ENCODE data around the gene AMT. TPM values are rescaled to one million over a fixed set of nuclear protein-coding genes. Genes with fewer than 3 reads are reported as not detected.

AMT gene
- total RNA-seq, 1 donor, result 2.6 TPM

DNA sequence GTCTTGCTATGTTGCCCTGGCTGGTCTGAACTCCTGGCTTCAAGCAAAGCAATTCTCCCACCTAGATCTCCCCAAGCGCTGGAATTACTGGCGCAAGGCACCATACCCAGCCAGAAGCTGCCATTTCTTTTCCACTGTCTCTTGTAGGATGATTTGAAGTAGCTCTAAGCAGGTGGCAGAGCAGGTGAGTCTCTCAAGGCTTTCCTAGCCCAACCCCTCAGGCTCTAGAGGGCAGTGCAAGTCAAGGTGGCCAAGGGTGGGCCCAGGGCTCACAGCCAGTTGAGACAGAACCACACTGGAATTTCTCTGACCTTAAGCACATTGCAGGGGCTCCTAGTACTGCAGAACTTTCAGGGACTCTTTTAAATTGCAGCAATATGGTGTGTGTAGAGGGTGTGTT lies 32.2 kb upstream of the AMT start:
- no peaks in the 10 kb centered on the region for H3K4me1 ChIP-seq (ENCODE audit: insufficient read depth, low read length)
- H3K27me3 ChIP-seq (ENCODE audit: insufficient read depth, low read length), result no peaks in the 10 kb centered on the region
- H3K4me3 ChIP-seq (ENCODE audit: low read length), result no peak overlapping the region
- no peaks in the 10 kb centered on the region for H3K9me3 ChIP-seq (ENCODE audit: low read depth, low read length)

DNA sequence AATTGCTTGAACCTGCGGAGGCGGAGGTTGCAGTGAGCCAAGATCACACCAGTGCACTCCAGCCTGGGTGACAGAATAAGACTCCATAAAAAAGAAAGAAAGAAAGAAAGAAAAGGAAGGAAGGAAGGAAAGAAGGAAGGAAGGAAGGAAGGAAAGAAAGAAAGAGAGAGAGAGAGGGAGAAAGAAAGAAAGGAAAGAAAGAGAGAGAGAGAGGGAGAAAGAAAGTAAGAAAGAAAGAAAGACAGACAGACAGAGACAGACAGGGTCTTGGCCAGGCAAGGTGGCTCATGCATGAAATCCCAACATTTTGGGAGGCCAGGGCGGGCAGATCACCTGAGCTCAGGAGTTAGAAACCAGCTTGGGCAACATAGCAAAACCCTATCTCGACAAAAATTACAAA lies 31.3 kb upstream of the AMT start:
- H3K27me3 ChIP-seq (ENCODE audit: insufficient read depth, low read length), result no peaks in the 10 kb centered on the region
- H3K4me1 ChIP-seq (ENCODE audit: insufficient read depth, low read length), result peaks cover 5% of the 10 kb centered on the region
- H3K4me3 ChIP-seq (ENCODE audit: low read length), result no peak overlapping the region
- no peaks in the 10 kb centered on the region for H3K9me3 ChIP-seq (ENCODE audit: low read depth, low read length)

DNA sequence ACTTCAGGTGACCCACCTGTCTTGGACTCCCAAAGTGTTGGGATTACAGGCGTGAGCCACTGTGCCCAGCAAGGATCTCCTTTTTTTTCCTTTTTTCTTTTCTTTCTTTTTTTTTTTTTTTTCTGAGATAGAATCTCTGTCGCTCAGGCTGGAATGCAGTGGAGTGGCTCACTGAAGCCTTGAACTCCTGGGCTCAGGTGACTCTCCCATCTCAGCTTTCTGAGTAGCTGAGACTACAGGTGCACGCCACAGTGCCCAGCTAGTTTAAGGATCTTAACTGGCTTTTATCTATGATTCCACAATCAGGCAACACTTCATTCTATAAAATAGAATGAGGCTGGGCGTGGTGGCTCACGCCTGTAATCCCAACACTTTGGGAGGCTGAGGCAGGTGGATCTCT lies 23.1 kb upstream of the AMT start:
- Histone ChIP-seq H3K9me3 (ENCODE audit: low read depth, low read length) (no peaks in the 10 kb centered on the region), H3K27me3 (ENCODE audit: insufficient read depth, low read length) (no peaks in the 10 kb centered on the region), H3K4me3 (ENCODE audit: low read length) (no peak overlapping the region), H3K4me1 (ENCODE audit: insufficient read depth, low read length) (peaks cover 44% of the 10 kb centered on the region)

DNA sequence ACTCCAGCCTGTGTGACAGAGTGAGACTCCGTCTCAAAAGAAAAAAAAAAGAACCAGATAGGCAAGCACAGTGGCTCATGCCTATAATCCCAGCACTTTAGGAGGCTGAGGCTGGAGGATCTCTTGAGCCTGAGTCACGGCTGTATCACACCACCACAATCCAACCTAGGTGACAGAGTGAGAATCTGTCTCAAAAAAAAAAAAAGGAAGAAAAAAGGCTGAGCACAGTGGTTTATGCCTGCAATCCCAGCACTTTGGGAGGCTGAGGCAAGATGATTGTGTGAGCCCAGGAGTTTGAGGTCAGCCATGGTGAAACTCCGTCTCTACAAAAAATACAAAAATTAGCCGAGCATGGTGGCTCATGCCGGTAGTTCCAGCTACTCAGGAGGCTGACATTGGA lies 12.5 kb upstream of the AMT start:
- H3K27me3 ChIP-seq (ENCODE audit: insufficient read depth, low read length), result no peaks in the 10 kb centered on the region
- H3K9me3 ChIP-seq (ENCODE audit: low read depth, low read length), result no peaks in the 10 kb centered on the region
- H3K4me1 ChIP-seq (ENCODE audit: insufficient read depth, low read length), result peaks cover 3% of the 10 kb centered on the region
- H3K4me3 ChIP-seq (ENCODE audit: low read length), result no peak overlapping the region

DNA sequence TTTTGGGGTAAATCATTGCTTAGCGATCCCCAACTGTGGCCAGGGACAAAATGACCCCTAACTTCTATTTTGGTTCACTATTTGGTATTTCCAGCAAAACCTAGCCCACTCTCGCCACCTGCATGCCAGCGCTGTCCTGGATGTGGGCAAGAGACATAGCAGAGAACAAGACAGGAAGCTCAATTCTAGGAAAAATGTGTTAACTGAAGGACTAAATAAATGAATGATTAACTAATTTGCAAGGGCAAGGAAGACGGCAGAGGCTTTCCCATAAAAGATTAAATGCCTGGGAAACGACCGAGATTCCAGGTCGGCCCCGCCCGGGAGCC lies 6.4 kb upstream of the AMT start:
- Histone ChIP-seq H3K4me3 (ENCODE audit: low read length) (peak overlapping the region; percentile 54), H3K27me3 (ENCODE audit: insufficient read depth, low read length) (no peaks in the 10 kb centered on the region), H3K9me3 (ENCODE audit: low read depth, low read length) (no peaks in the 10 kb centered on the region), H3K4me1 (ENCODE audit: insufficient read depth, low read length) (peaks cover 16% of the 10 kb centered on the region)

DNA sequence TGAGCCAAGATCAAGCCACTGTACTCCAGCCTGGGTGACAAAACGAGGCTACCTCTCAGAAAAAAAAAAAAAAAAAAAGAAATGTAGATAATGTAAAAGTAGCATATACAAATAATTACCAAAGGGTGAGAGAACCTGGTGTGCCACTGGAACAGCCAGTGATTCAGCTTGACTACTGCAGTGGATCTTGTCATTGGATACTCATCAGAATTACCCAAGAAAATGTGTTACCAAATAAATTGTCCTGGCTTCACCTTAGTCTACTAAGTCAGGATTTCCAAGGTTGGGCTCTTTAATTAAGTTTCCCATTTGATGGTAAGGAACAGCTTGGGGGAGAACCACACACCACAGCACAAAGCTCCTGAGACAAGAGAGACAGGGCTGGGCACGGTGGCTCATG lies 5.3 kb upstream of the AMT start:
- H3K9me3 ChIP-seq (ENCODE audit: low read depth, low read length), result no peaks in the 10 kb centered on the region
- H3K27me3 ChIP-seq (ENCODE audit: insufficient read depth, low read length), result no peaks in the 10 kb centered on the region
- H3K4me3 ChIP-seq (ENCODE audit: low read length), result no peak overlapping the region
- peaks cover 19% of the 10 kb centered on the region for H3K4me1 ChIP-seq (ENCODE audit: insufficient read depth, low read length)

DNA sequence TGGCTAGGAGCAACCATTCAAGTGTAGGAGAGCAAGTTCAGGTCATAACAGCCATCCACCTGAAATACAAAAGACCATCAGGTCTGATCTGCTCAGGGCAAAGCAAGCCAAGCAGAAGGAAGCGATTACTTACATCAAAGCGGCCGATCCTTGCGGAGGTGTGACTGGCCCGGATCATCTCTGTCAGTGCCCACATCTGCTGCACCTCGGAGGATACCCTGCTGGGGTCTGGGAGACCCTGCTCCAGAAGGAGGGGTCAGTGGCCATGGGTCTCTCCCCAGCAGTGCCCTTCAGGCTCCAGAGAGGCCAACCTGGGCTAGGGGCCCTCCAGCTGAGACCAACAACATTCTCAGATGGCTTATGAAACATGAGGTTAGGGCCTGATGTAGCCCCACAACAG lies 2.5 kb upstream of the AMT start:
- Histone ChIP-seq H3K27me3 (ENCODE audit: insufficient read depth, low read length) (no peaks in the 10 kb centered on the region), H3K9me3 (ENCODE audit: low read depth, low read length) (no peaks in the 10 kb centered on the region), H3K4me3 (ENCODE audit: low read length) (no peak overlapping the region), H3K4me1 (ENCODE audit: insufficient read depth, low read length) (peaks cover 28% of the 10 kb centered on the region)

DNA sequence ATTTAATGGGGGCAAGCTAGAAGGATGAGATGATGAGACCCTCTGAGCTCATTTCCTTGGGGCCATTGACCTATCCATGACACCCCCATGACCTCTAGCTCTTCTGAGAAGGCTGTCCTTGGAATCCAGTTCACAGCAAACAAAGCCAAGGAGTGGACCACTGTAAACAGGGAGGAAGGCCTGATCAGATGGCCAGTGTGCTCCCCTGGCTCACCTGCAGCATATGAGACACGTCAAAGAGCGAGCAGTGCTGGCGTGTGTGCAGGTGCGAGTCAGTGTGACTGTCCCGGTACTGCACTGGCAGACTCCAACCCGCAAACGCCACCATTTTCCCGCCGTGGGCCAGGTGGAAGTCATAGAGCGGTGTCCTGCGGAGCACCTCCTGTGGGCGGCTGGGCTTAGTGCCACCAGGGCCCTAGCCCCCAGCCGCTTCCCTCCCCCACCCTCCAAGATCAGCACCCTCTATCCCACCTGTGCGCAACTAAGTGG lies 339 bp downstream of the AMT start:
- Histone ChIP-seq H3K9me3 (ENCODE audit: low read depth, low read length) (no peaks in the 10 kb centered on the region), H3K27me3 (ENCODE audit: insufficient read depth, low read length) (no peaks in the 10 kb centered on the region), H3K4me1 (ENCODE audit: insufficient read depth, low read length) (peaks cover 29% of the 10 kb centered on the region), H3K4me3 (ENCODE audit: low read length) (no peak overlapping the region)

DNA sequence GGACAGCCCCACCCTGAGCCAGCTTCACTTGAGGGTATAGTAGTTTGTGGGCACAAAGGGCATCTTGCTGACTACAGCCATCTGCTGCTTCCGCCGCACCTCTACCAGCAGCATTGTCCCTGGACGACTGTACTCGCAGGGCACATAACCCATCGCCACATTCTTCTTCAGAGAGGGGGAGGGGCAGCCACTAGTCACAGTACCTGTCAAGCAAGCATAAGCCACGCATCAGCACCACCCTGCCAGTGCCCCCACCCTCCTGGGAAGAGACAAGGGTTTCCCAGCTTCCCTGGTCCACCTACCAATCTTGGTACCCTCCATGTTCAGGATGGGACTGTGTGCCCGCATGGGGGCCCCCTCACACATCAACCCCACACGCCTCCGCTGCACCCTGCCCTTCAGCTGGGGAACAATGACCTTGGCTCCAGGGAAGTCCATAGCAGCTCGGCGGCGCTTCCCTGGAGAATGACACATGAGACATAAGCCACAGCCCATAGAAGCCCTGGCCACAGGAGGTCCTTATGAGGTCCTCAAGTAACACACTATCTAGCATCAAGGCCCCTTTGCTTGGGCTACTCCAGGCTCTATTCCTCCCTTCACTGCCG lies 4.7 kb downstream of the AMT start:
- Histone ChIP-seq H3K27me3 (ENCODE audit: insufficient read depth, low read length) (no peaks in the 10 kb centered on the region), H3K4me1 (ENCODE audit: insufficient read depth, low read length) (peaks cover 68% of the 10 kb centered on the region), H3K4me3 (ENCODE audit: low read length) (no peak overlapping the region), H3K9me3 (ENCODE audit: low read depth, low read length) (no peaks in the 10 kb centered on the region)

DNA sequence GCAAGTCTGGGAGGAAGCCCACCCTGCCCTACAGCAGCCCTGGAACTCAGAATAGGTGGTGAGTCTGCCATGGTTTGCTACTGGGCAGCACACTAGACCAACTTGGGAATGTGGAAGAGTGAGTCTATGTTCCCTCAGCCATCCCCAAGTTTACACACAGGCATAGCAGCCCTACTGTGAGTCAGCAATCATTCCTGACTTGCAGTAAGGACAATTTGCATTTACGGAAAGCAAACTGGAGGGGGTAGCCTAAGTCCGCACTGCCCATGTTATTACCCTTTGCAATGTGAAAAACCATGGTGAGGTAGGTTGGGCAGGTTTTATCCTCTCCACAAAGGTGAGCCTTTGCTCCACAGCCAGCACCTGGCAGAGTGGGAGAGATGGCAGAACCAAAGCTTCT lies 5.4 kb downstream of the AMT start:
- H3K4me3 ChIP-seq (ENCODE audit: low read length), result no peak overlapping the region

DNA sequence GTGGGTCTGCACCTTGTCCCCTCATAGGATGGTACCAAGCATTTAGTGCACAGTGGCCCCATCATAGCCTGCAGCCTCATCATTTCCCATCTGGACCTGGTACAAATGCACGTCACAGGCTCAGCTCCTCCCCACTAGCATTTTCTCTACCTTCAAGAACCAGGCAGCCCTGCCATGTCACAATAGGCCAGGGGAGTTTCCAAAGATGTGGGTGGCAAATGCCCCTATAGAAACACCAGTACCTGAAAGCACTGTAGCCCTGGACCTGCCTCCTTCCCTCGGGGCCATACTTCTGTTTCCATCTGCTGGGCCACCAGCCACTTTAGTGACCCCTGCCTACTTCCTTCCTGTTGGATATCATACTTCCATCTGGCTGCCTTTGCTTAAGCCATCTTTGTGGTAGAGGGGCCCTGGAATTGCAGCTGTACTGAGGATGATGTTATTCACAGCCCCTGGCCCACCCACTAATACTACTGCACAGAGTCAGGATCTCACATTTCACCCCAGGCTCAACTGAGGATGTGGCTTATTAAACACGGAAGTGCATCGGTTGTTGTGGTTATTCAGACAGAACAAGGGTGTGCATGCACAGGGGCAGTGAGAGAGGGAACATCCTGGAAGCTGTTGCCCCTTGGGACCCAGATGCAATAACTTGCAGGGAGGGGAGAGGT lies 6.2 kb downstream of the AMT start:
- Histone ChIP-seq H3K27me3 (ENCODE audit: insufficient read depth, low read length) (no peaks in the 10 kb centered on the region), H3K4me1 (ENCODE audit: insufficient read depth, low read length) (peaks cover 58% of the 10 kb centered on the region), H3K9me3 (ENCODE audit: low read depth, low read length) (no peaks in the 10 kb centered on the region), H3K4me3 (ENCODE audit: low read length) (no peak overlapping the region)

More for the DNA sequence above, 5.4 kb downstream of the AMT start:
- no peaks in the 10 kb centered on the region for H3K9me3 ChIP-seq (ENCODE audit: low read depth, low read length)
- no peaks in the 10 kb centered on the region for H3K27me3 ChIP-seq (ENCODE audit: insufficient read depth, low read length)
- H3K4me1 ChIP-seq (ENCODE audit: insufficient read depth, low read length), result peaks cover 63% of the 10 kb centered on the region

DNA sequence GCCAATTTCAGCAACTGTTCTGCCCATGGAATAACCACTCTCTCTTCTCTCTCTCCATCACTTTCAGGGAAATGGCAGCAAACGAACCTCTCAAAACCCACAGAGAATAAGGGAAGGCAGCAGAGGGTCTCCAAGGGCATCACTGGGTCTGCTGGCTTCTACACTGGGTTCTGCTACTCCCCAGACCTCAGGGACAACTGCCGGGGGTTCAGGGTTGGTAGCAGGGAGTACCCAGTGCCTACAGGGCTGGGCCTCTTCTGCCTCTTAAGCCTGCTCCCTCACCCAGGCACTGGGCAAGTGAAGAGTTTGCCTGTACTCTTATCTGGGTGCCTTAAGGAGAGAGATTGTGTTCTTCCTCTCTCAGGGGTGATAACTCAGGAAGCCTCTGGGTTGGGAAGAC lies 7.5 kb downstream of the AMT start:
- Histone ChIP-seq H3K9me3 (ENCODE audit: low read depth, low read length) (no peaks in the 10 kb centered on the region), H3K4me3 (ENCODE audit: low read length) (no peak overlapping the region), H3K4me1 (ENCODE audit: insufficient read depth, low read length) (peaks cover 69% of the 10 kb centered on the region), H3K27me3 (ENCODE audit: insufficient read depth, low read length) (no peaks in the 10 kb centered on the region)

DNA sequence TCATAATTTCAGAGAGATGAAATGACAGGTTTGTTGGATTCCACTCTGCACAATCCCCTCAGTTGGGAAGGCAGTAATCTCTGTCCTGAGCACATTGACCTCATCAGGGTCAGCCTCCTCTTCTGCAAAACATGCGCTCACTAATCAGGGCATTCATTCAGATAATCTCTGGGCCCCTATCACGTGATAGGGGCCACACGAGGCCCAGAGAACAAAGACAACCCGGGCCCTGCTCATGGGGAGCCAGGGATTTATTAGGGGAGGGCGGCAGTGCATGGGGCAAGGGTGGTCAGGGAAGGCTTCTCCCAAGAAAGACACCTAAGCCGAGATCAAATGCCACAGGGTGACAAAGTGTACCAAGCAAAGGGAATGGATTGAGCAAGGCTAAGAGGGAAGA lies 8.9 kb downstream of the AMT start:
- no peaks in the 10 kb centered on the region for H3K27me3 ChIP-seq (ENCODE audit: insufficient read depth, low read length)
- no peaks in the 10 kb centered on the region for H3K9me3 ChIP-seq (ENCODE audit: low read depth, low read length)
- H3K4me3 ChIP-seq (ENCODE audit: low read length), result no peak overlapping the region
- H3K4me1 ChIP-seq (ENCODE audit: insufficient read depth, low read length), result peaks cover 83% of the 10 kb centered on the region

DNA sequence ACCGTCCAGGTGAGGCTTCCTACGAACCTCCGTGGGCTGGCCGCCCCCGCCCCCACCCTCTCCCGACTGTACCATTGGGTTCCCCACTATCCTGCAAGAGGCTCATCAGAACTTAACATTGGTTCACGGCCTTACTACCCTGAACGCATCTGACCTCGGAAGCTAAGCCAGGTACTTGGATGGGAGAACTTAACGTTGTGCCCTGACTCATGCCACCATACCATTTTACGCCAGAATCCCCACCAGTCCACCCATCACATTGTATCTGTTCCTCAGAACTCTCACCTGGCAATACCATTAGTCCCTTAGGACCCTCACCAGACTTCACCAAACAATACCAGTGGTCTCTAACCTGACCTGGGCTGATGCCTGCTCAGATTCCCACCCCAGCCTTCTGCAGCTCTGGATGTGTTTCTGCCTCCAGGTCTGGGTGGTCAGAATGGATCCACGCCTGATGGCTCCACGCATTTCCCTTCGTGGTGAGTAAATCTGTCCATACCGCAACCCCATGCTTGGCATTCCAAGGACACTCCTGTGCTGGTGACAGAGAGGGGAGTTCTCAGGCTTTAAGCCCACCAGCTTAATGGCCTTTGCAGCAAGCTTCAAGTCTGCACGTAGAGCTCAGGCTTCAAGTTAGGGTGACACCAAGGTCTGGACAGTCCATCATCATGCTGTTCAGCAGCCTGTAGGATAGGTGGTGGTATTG lies 9.5 kb downstream of the AMT start:
- H3K4me1 ChIP-seq (ENCODE audit: insufficient read depth, low read length), result peaks cover 83% of the 10 kb centered on the region
- H3K9me3 ChIP-seq (ENCODE audit: low read depth, low read length), result no peaks in the 10 kb centered on the region
- H3K27me3 ChIP-seq (ENCODE audit: insufficient read depth, low read length), result no peaks in the 10 kb centered on the region
- H3K4me3 ChIP-seq (ENCODE audit: low read length), result peak overlapping the region; percentile 98

DNA sequence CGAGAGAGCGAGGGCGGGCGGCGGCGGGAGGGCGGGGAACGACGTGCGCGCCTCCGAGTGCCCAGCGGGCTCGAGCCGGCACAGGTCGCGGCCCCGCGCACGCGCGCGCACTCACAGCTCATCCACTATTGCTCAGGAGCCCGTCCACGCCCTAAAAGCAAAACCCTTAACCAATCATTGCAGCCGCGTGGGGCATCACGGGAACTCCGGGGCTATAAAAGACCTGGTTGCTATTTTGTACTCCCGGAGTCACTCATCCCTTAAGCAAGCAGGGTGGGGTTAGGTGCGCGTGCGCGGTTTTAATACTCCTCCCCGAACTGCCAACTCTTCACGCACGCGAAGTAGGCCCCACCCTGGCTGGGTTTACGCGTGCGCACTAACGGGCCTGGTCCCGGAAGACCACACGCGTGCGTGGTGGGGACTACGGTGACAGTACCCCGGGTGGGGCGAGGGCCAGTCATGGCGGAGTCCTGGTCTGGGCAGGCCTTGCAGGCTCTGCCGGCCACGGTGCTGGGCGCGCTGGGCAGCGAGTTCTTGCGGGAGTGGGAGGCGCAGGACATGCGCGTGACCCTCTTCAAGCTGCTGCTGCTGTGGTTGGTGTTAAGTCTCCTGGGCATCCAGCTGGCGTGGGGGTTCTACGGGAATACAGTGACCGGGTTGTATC lies 10.2 kb downstream of the AMT start, which contains the start of the genes RHOA and TCTA:
Gene RHOA, minus strand, starts transcription at position 9 of the 664 bp plus-strand sequence. CDS start 36,387 bp downstream, outside the sequence.
Gene TCTA, plus strand, starts transcription at position 456 of the 664 bp plus-strand sequence. Its CDS starts 4 bp downstream, at position 460.
- Histone ChIP-seq H3K4me3 (ENCODE audit: low read length) (peak within 1 kb of the TSS; percentile 98), H3K27me3 (ENCODE audit: insufficient read depth, low read length) (no peaks in the 10 kb centered on the region), H3K4me1 (ENCODE audit: insufficient read depth, low read length) (peaks cover 83% of the 10 kb centered on the region), H3K9me3 (ENCODE audit: low read depth, low read length) (no peaks in the 10 kb centered on the region)

All from mononuclear cell (primary cell).